Right lobe of liver (tissue), 6 donors: Measurements from ENCODE around the gene KIAA0825. TPM values are rescaled to one million over a fixed set of nuclear protein-coding genes. Genes with fewer than 3 reads are reported as not detected.

Experiments
- ATAC-seq, 4 donors: fragments of 200-7000 bp; cut with Tn5 transposase; one replicate each; pipeline ENCODE4 v1.9.1; 2020; ENCODE audit warnings: mild to moderate bottlenecking in 4 of 4, moderate library complexity in 4 of 4
- DNase-seq, 3 donors: peaks; one replicate each; pipeline ENCODE4 v3.0.0-alpha.2; 2020
- H3K27ac ChIP-seq, 3 donors: fragments of 200-600 bp; one replicate each; pipeline ENCODE4 v1.8.0; 2022
- H3K27me3 ChIP-seq, 2 donors: fragments of 200-600 bp; one replicate each; pipeline ENCODE4 v1.8.0; 2022
- H3K36me3 ChIP-seq, 4 donors: fragments of 200-600 bp; sonication (generic) in 1 of 4; one replicate each; pipeline versions ENCODE4 v1.5.1 to v1.8.0; 2017 to 2022; ENCODE audit warnings: control low read depth in 1 of 4
- H3K4me1 ChIP-seq, 4 donors: fragments of 200-600 bp; sonication (generic) in 1 of 4; one replicate each; pipeline versions ENCODE4 v1.5.1 to v1.8.0; 2017 to 2022; ENCODE audit warnings: control low read depth in 1 of 4
- H3K4me3 ChIP-seq, 3 donors: fragments of 200-600 bp; one replicate each; pipeline ENCODE4 v1.8.0; 2022
- H3K9me3 ChIP-seq, 4 donors: fragments of 200-600 bp; sonication (generic) in 1 of 4; one replicate each; pipeline versions ENCODE4 v1.5.1 to v1.8.0; 2017 to 2022; ENCODE audit warnings: control low read depth in 1 of 4
- POLR2A ChIP-seq: fragments of 450-650 bp; IDR thresholded peaks from one replicate; pipeline ENCODE4 v1.6.1; 2017; ENCODE audit warnings: antibody characterized with exemption, mild to moderate bottlenecking
- whole genome bisulfite sequencing: methylation state at CpG from one replicate; pipeline ENCODE4 v1.1.6; 2018; ENCODE audit warnings: low coverage, low lambda C conversion rate; ENCODE audit not compliant: insufficient coverage; ENCODE audit errors: missing lambda C conversion rate; 5-methylcytosine and 5-hydroxymethylcytosine counted together
- intact Hi-C, 2 donors: fragments of 100-400 bp; cut with DNase I; formaldehyde crosslinking; loops; one replicate each; pipeline versions ENCODE4 v1.11.2 to v1.14.1; 2022
- total RNA-seq, 6 experiments: library from RNA; depleted of rRNA in 2 of 6; stranded (reverse); fragments of >200 nt in 2 of 6; fragmentation: NEBNext Ultra II Directional in 3 of 6; extraction: Animal tissue kit (Norgen Biotek cat#: 25700) in 3 of 6; gene quantifications; one replicate each; pipeline versions ENCODE4 v1.1.0 to v1.2.4, GENCODE V29; 2016 to 2023
- TF ChIP-seq, protein P1 (sequence below), 4 donors: fragments of 200-600 bp in 3 of 4; fragments of 450-650 bp in 1 of 4; IDR thresholded peaks; one replicate each; pipeline versions ENCODE4 v1.5.1 to v1.8.0; 2016 to 2022; ENCODE audit warnings: antibody characterized with exemption in 4 of 4, mild to moderate bottlenecking in 2 of 4
- donor health status: DM: no; HTN: yes; CAD: no.
- donor health status: DM: no; HTN: no; CAD: no.
- donor health status: DM: no; HTN: no; CAD: no.
- donor health status: DM: no; HTN: yes; CAD: no.
- donor health status: DM: no; HTN: yes; CAD: no.

Gene KIAA0825
- total RNA-seq, 6 experiments from 2014 or later = 0.86 to 3.2 (median 1.7) TPM

DNA sequence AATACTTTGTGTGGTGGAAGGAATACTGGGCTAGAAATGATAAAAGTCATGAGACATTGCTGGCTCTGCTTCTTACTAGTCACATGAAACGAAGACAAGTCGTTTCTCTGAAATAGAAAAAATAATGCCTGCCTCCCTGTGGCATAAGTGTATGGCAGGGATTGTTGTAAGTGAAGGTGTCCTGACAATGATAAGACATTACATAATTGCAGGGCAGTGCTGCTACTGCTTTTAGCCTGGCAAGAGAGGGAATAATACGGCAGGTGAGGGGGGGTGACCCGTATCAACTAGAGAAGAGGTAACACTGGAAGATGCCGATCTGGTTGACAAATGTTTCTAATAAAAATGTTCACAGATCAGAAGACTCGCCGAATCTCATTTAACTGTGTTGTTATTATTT, 314.3 kb downstream of the KIAA0825 start:
- H3K9me3 ChIP-seq = no peaks in the 10 kb centered on the region
- no peaks in the 10 kb centered on the region for H3K36me3 ChIP-seq
- DNase-seq (no peak), ATAC-seq (no peak)
- H3K27ac ChIP-seq = no peak overlapping the region
- no peak for TF ChIP-seq POLR2A
- TF ChIP-seq, protein P1, sequence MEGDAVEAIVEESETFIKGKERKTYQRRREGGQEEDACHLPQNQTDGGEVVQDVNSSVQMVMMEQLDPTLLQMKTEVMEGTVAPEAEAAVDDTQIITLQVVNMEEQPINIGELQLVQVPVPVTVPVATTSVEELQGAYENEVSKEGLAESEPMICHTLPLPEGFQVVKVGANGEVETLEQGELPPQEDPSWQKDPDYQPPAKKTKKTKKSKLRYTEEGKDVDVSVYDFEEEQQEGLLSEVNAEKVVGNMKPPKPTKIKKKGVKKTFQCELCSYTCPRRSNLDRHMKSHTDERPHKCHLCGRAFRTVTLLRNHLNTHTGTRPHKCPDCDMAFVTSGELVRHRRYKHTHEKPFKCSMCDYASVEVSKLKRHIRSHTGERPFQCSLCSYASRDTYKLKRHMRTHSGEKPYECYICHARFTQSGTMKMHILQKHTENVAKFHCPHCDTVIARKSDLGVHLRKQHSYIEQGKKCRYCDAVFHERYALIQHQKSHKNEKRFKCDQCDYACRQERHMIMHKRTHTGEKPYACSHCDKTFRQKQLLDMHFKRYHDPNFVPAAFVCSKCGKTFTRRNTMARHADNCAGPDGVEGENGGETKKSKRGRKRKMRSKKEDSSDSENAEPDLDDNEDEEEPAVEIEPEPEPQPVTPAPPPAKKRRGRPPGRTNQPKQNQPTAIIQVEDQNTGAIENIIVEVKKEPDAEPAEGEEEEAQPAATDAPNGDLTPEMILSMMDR (IDR thresholded peaks at IDR 0.05) = no peak
- 86% methylated on average over 7 of the region's 7 CpGs for WGBS
- no peaks in the 10 kb centered on the region for H3K27me3 ChIP-seq
- no peaks in the 10 kb centered on the region for H3K4me1 ChIP-seq
- intact Hi-C loops = no loop called here
- H3K4me3 ChIP-seq = no peak overlapping the region

DNA sequence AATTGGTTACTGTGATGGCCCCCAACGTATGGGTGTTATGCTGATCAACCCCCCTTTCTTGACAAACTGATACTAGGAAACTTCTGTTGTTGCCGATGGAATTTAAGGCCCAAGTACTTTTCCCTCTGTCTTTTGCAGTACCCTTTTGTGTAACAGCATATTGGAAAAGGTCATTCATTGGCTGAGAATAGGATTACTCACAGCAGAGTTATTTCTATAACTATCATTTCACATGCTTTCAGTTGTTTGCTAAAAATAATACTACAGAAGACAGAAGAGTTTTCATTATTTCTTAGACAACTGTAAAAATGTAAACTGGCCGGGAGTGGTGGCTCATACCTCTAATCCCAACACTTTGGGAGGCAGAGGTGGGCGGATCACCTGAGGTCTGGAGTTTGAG, 329.5 kb downstream of the KIAA0825 start:
- H3K4me1 ChIP-seq = no peaks in the 10 kb centered on the region
- no peaks in the 10 kb centered on the region for H3K36me3 ChIP-seq
- H3K4me3 ChIP-seq = no peak overlapping the region
- DNase-seq = no peak
- intact Hi-C loops = no loop called here
- no peak for ATAC-seq
- TF ChIP-seq, protein P1 (IDR thresholded peaks at IDR 0.05) = no peak
- TF ChIP-seq POLR2A = no peak
- WGBS = 83% methylated on average over 3 of the region's 4 CpGs
- no peaks in the 10 kb centered on the region for H3K9me3 ChIP-seq
- no peak overlapping the region for H3K27ac ChIP-seq
- no peaks in the 10 kb centered on the region for H3K27me3 ChIP-seq

DNA sequence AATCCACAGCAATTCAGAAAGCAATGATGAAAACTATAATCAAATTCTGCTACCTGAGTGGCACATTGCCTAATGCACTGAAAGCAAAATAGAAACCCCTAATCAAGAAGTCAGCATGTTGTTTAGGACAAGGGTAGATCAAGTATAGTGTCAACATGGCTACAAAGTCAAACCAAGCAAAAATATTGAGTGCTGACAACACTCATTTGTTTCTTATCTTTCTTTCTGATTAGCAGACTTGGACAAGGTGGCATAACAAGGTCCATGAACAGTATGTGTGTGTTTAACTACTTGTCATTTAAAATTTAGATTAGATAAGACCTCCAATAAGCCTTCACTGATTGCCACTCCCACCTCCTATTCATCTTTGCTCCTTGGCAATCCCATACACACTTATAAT, 332.4 kb downstream of the KIAA0825 start:
- ATAC-seq (no peak), DNase-seq (no peak)
- Histone ChIP-seq H3K4me3 (no peak overlapping the region), H3K4me1 (no peaks in the 10 kb centered on the region), H3K27me3 (no peaks in the 10 kb centered on the region), H3K9me3 (no peaks in the 10 kb centered on the region), H3K36me3 (no peaks in the 10 kb centered on the region), H3K27ac (no peak overlapping the region)
- intact Hi-C loops = no loop called here
- TF ChIP-seq POLR2A = no peak
- TF ChIP-seq, protein P1 (IDR thresholded peaks at IDR 0.05) = no peak

DNA sequence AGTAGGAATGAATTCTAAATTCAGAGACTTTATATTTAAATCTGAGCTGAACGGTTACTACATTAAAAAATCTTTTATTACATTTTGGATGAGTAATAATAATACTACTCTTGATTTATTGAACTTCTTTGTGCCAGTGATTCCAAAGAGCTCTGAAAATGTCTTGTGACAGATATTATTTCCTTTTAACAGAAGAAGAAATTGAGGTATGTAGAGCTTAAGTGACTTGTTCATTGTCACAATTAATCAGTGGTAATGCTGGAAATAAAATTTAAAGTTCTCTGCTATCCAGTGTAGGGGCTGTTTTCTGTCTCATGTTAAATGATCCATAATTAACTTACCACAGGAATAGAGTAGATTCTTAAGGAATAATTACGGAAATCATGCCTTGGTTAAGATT, 335.3 kb downstream of the KIAA0825 start:
- WGBS = 74% methylated on average over 2 of the region's 2 CpGs
- intact Hi-C loops = no loop called here
- no peak for DNase-seq
- Histone ChIP-seq H3K27ac (no peak overlapping the region), H3K27me3 (no peaks in the 10 kb centered on the region), H3K9me3 (no peaks in the 10 kb centered on the region), H3K4me3 (no peak overlapping the region), H3K4me1 (no peaks in the 10 kb centered on the region), H3K36me3 (no peaks in the 10 kb centered on the region)
- no peak for ATAC-seq
- TF ChIP-seq, protein P1 (IDR thresholded peaks at IDR 0.05) = no peak
- TF ChIP-seq POLR2A = no peak

DNA sequence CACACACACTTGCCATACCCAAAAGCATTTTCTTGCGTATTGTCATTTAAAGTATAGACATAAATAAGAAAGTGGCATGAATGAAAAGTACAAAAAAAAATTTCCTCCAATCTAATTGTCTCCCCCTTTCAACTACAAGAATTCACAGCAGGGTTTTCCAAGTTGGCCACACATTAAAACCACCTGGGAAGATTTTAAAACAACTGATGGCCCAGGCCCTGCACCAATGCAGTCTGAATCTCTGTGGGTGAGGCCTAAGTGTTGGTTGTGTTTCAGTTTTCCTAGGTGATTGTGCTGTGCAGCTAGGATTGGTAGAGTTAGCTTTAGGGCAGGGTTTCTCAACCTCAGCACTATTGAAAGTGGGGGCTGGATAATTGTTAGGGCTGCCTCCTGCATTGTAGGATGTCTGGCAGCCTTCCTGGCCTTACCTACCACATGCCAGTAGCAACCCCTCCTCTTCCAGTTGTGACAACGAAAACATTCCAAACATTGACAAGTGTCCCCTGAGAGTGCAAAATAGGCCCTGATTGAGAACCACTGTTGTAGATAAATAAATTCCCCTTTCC, 337.1 kb downstream of the KIAA0825 start:
- intact Hi-C loops = no loop called here
- no peaks in the 10 kb centered on the region for H3K9me3 ChIP-seq
- ATAC-seq (no peak), DNase-seq (no peak)
- H3K4me1 ChIP-seq = peaks cover 0 to 3% (median 0%) of the 10 kb centered on the region in 4 donors
- no peak overlapping the region for H3K4me3 ChIP-seq
- no peak overlapping the region for H3K27ac ChIP-seq
- H3K36me3 ChIP-seq = no peaks in the 10 kb centered on the region
- no peaks in the 10 kb centered on the region for H3K27me3 ChIP-seq
- WGBS = 100% methylated on average over 1 of the region's 2 CpGs
- TF ChIP-seq POLR2A = no peak
- TF ChIP-seq, protein P1 (IDR thresholded peaks at IDR 0.05) = no peak
